WERI-Rb-1 (cell line): ENCODE results near the gene GRIP1.

Experiments used
- DNase-seq: peaks from one replicate; pipeline ENCODE4 v3.0.0-alpha.2; 2020
- H3K27ac ChIP-seq: fragments of 250-450 bp; sonication (Bioruptor Pico); 2 replicates; pipeline ENCODE4 v1.5.1; 2020; ENCODE audit warnings: mild to moderate bottlenecking, moderate library complexity
- H3K27me3 ChIP-seq: fragments of 250-450 bp; sonication (Bioruptor Pico); 2 replicates; pipeline ENCODE4 v1.5.1; 2021; ENCODE audit warnings: mild to moderate bottlenecking, low read depth, moderate library complexity; ENCODE audit not compliant: insufficient read depth, severe bottlenecking
- H3K36me3 ChIP-seq: fragments of 250-450 bp; sonication (Bioruptor Pico); 2 replicates; pipeline ENCODE4 v1.5.1; 2020; ENCODE audit warnings: mild to moderate bottlenecking, moderate library complexity
- H3K4me3 ChIP-seq: 2 replicates; pipeline ENCODE4 v1.5.1; 2011; ENCODE audit warnings: low read depth, mild to moderate bottlenecking, control low read depth, low read length
- H3K9me3 ChIP-seq: fragments of 250-450 bp; sonication (Bioruptor Pico); 2 replicates; pipeline ENCODE4 v1.5.1; 2021; ENCODE audit warnings: mild to moderate bottlenecking, moderate library complexity; ENCODE audit not compliant: severe bottlenecking
- CTCF ChIP-seq: IDR thresholded peaks from 2 replicates; pipeline ENCODE4 v1.5.1; 2011; ENCODE audit warnings: low read depth, mild to moderate bottlenecking, control low read depth, inconsistent platforms, low read length

GRIP1 gene

GRCh38 chr12:66321435-66321834 is 357.4 kb downstream of the GRIP1 start:
- no peak overlapping the region for H3K4me3 ChIP-seq
- DNase-seq = no peak
- no peaks in the 10 kb centered on the region for H3K36me3 ChIP-seq
- H3K27ac ChIP-seq = no peak overlapping the region
- no peaks in the 10 kb centered on the region for H3K27me3 ChIP-seq
- H3K9me3 ChIP-seq = no peaks in the 10 kb centered on the region
- no peak for TF ChIP-seq CTCF

GRCh38 chr12:66320996-66321395 is 357.9 kb downstream of the GRIP1 start:
- no peak for DNase-seq
- no peaks in the 10 kb centered on the region for H3K36me3 ChIP-seq
- H3K27ac ChIP-seq = no peak overlapping the region
- H3K27me3 ChIP-seq = no peaks in the 10 kb centered on the region
- H3K4me3 ChIP-seq = no peak overlapping the region
- no peak for TF ChIP-seq CTCF
- no peaks in the 10 kb centered on the region for H3K9me3 ChIP-seq

- no peak for DNase-seq
- H3K27me3 ChIP-seq = no peaks in the 10 kb centered on the region
- no peak for TF ChIP-seq CTCF
- no peaks in the 10 kb centered on the region for H3K36me3 ChIP-seq
- H3K4me3 ChIP-seq = no peak overlapping the region
- no peaks in the 10 kb centered on the region for H3K9me3 ChIP-seq
- H3K27ac ChIP-seq = no peak overlapping the region
These were observed 359.5 kb downstream of the GRIP1 start for GRCh38 chr12:66319266-66319954.

GRCh38 chr12:66314278-66314677 is 364.6 kb downstream of the GRIP1 start:
- Histone ChIP-seq H3K27me3 (no peaks in the 10 kb centered on the region), H3K27ac (no peak overlapping the region), H3K36me3 (no peaks in the 10 kb centered on the region; the same call in 1 of the 2 replicates), H3K4me3 (no peak overlapping the region), H3K9me3 (no peaks in the 10 kb centered on the region)
- TF ChIP-seq CTCF = no peak
- DNase-seq = no peak

GRCh38 chr12:66312189-66312588 is 366.7 kb downstream of the GRIP1 start:
- Histone ChIP-seq H3K27me3 (no peaks in the 10 kb centered on the region), H3K27ac (no peak overlapping the region), H3K36me3 (no peaks in the 10 kb centered on the region; the same call in 1 of the 2 replicates), H3K9me3 (no peaks in the 10 kb centered on the region), H3K4me3 (no peak overlapping the region)
- TF ChIP-seq CTCF = no peak
- DNase-seq = no peak

- DNase-seq = no peak
- TF ChIP-seq CTCF = no peak
- H3K9me3 ChIP-seq = no peaks in the 10 kb centered on the region
- H3K36me3 ChIP-seq = peaks cover 3% of the 10 kb centered on the region; the same call in 1 of the 2 replicates
- no peaks in the 10 kb centered on the region for H3K27me3 ChIP-seq
- no peak overlapping the region for H3K4me3 ChIP-seq
- no peak overlapping the region for H3K27ac ChIP-seq
These were observed 369.3 kb downstream of the GRIP1 start for GRCh38 chr12:66309606-66310005.
